Left ventricle myocardium inferior (tissue), 1 donor: ENCODE results near the gene PHF23. TPM values are rescaled to one million over a fixed set of nuclear protein-coding genes. Genes with fewer than 3 reads are reported as not detected.

Experiments used
- DNase-seq: peaks from one replicate; pipeline ENCODE4 v3.0.0-alpha.2; 2020
- H3K27ac ChIP-seq: fragments of 200-600 bp; replicated peaks from 2 replicates; pipeline ENCODE4 v1.8.0; 2021
- H3K27me3 ChIP-seq: fragments of 200-600 bp; 2 replicates; pipeline ENCODE4 v1.8.0; 2021; ENCODE audit warnings: low read depth
- H3K36me3 ChIP-seq: fragments of 200-600 bp; 2 replicates; pipeline ENCODE4 v1.8.0; 2021
- H3K4me1 ChIP-seq: fragments of 200-600 bp; 2 replicates; pipeline ENCODE4 v1.8.0; 2021
- H3K4me3 ChIP-seq: fragments of 200-600 bp; 2 replicates; pipeline ENCODE4 v1.8.0; 2021; ENCODE audit warnings: mild to moderate bottlenecking, moderate library complexity
- H3K9me3 ChIP-seq: fragments of 200-600 bp; replicated peaks from 2 replicates; pipeline ENCODE4 v1.8.0; 2021
- CTCF ChIP-seq: fragments of 200-600 bp; IDR thresholded peaks from 2 replicates; pipeline ENCODE4 v1.8.0; 2021; ENCODE audit warnings: antibody characterized with exemption, mild to moderate bottlenecking, borderline replicate concordance
- intact Hi-C: fragments of 100-400 bp; cut with micrococcal nuclease; formaldehyde crosslinking; loops from one replicate; pipeline ENCODE4 v1.11.0; 2022
- total RNA-seq: library from RNA; stranded (reverse); fragmentation: NEBNext Ultra II Directional; extraction: Animal tissue kit (Norgen Biotek cat#: 25700); gene quantifications from one replicate; pipeline ENCODE4 v1.2.1, GENCODE V29; 2021
- donor health status: DM: no; HTN: yes; CAD: no; lungs with severe emphysema.

The PHF23 gene
- total RNA-seq, 1 donor from 2014 or later = 22.0 TPM

GRCh38 chr17:7196651-7197401 is 42.4 kb downstream of the PHF23 start:
- TF ChIP-seq CTCF = no peak
- intact Hi-C loops = no loop called here
- no peak overlapping the region for H3K4me3 ChIP-seq
- no peak for DNase-seq
- no peaks in the 10 kb centered on the region for H3K9me3 ChIP-seq
- H3K4me1 ChIP-seq = no peaks in the 10 kb centered on the region
- no peak overlapping the region for H3K27ac ChIP-seq
- peaks cover 49% of the 10 kb centered on the region for H3K36me3 ChIP-seq
- H3K27me3 ChIP-seq = no peaks in the 10 kb centered on the region

GRCh38 chr17:7195971-7196370 is 43.3 kb downstream of the PHF23 start:
- intact Hi-C loops = no loop called here
- Histone ChIP-seq H3K27ac (no peak overlapping the region), H3K27me3 (no peaks in the 10 kb centered on the region), H3K4me1 (no peaks in the 10 kb centered on the region), H3K9me3 (no peaks in the 10 kb centered on the region), H3K4me3 (no peak overlapping the region), H3K36me3 (peaks cover 42% of the 10 kb centered on the region)
- no peak for TF ChIP-seq CTCF
- no peak for DNase-seq

- peaks cover 41% of the 10 kb centered on the region for H3K36me3 ChIP-seq
- H3K27ac ChIP-seq = no peak overlapping the region
- no peak for TF ChIP-seq CTCF
- H3K4me1 ChIP-seq = no peaks in the 10 kb centered on the region
- no peaks in the 10 kb centered on the region for H3K27me3 ChIP-seq
- no peaks in the 10 kb centered on the region for H3K9me3 ChIP-seq
- DNase-seq = no peak
- intact Hi-C loops = no loop called here
- no peak overlapping the region for H3K4me3 ChIP-seq
These were observed 46.9 kb downstream of the PHF23 start for GRCh38 chr17:7192271-7192937.

- DNase-seq = no peak
- TF ChIP-seq CTCF = no peak
- Histone ChIP-seq H3K36me3 (peaks cover 36% of the 10 kb centered on the region), H3K27ac (no peak overlapping the region), H3K4me3 (no peak overlapping the region), H3K4me1 (no peaks in the 10 kb centered on the region), H3K9me3 (no peaks in the 10 kb centered on the region), H3K27me3 (no peaks in the 10 kb centered on the region)
- intact Hi-C loops = no loop called here
These were observed 47.5 kb downstream of the PHF23 start for GRCh38 chr17:7191571-7192270.

- TF ChIP-seq CTCF = no peak
- no peaks in the 10 kb centered on the region for H3K27me3 ChIP-seq
- no peaks in the 10 kb centered on the region for H3K9me3 ChIP-seq
- no peak overlapping the region for H3K27ac ChIP-seq
- intact Hi-C loops = no loop called here
- peaks cover 29% of the 10 kb centered on the region for H3K36me3 ChIP-seq
- DNase-seq = no peak
- H3K4me1 ChIP-seq = no peaks in the 10 kb centered on the region
- H3K4me3 ChIP-seq = no peak overlapping the region
These were observed 48.2 kb downstream of the PHF23 start for GRCh38 chr17:7191069-7191468.
